ENCODE measurements around the gene KDM4B.

Gene KDM4B

GRCh38 chr19:5127717-5128116 is 158.8 kb downstream of the KDM4B start:
- WGBS (ENCODE audit: insufficient coverage), result 63% methylated on average over 7 of the region's 12 CpGs
- no peak for DNase-seq
- peak overlapping the region in 1 of 2 experiments; percentile 47 for H3K27ac ChIP-seq (ENCODE audit: insufficient read depth in 1 of 2, low read depth in 1 of 2, low read length in 2 of 2, poor library complexity in 1 of 2, severe bottlenecking in 2 of 2)
- H3K27me3 ChIP-seq (replicated peaks in 2 of 5; ENCODE audit: control insufficient read depth in 4 of 5, insufficient read depth in 5 of 5, low read length in 4 of 5), result no peaks in the 10 kb centered on the region
- no peak overlapping the region for H3K4me3 ChIP-seq (ENCODE audit: control insufficient read depth in 1 of 7, extremely low read depth in 1 of 7, insufficient read depth in 4 of 7, low read depth in 2 of 7, low read length in 6 of 7)
- H3K4me1 ChIP-seq (ENCODE audit: control extremely low read depth in 1 of 4, control insufficient read depth in 4 of 4, insufficient read depth in 4 of 4, low read length in 3 of 4), result peaks cover 0 to 79% (median 65%) of the 10 kb centered on the region in 4 experiments
- no peaks in the 10 kb centered on the region for H3K9me3 ChIP-seq (ENCODE audit: control extremely low read depth in 1 of 5, control insufficient read depth in 4 of 5, insufficient read depth in 2 of 5, low read depth in 1 of 5, low read length in 4 of 5)
- H3K36me3 ChIP-seq (ENCODE audit: control insufficient read depth in 4 of 4, insufficient read depth in 4 of 4, low read length in 3 of 4), result peaks cover 0 to 8% (median under 1%) of the 10 kb centered on the region in 4 experiments
- POLR2A ChIA-PET, result no interaction called here
- CTCF ChIA-PET, result interaction anchor here (0.8 kb wide), 1 partner anchor 11 kb away, joined by 3 read pairs; no protein-coding TSS in a partner anchor

GRCh38 chr19:5128251-5128935 is 159.5 kb downstream of the KDM4B start:
- no peak for DNase-seq
- WGBS (ENCODE audit: insufficient coverage), result 40% methylated on average over 20 of the region's 25 CpGs
- CTCF ChIA-PET, result no interaction called here
- Histone ChIP-seq H3K9me3 (ENCODE audit: control extremely low read depth in 1 of 5, control insufficient read depth in 4 of 5, insufficient read depth in 2 of 5, low read depth in 1 of 5, low read length in 4 of 5) (no peaks in the 10 kb centered on the region), H3K4me3 (ENCODE audit: control insufficient read depth in 1 of 7, extremely low read depth in 1 of 7, insufficient read depth in 4 of 7, low read depth in 2 of 7, low read length in 6 of 7) (no peak overlapping the region), H3K36me3 (ENCODE audit: control insufficient read depth in 4 of 4, insufficient read depth in 4 of 4, low read length in 3 of 4) (peaks cover 0 to 14% (median 1%) of the 10 kb centered on the region in 4 experiments), H3K4me1 (ENCODE audit: control extremely low read depth in 1 of 4, control insufficient read depth in 4 of 4, insufficient read depth in 4 of 4, low read length in 3 of 4) (peaks cover 0 to 76% (median 61%) of the 10 kb centered on the region in 4 experiments), H3K27ac (ENCODE audit: insufficient read depth in 1 of 2, low read depth in 1 of 2, low read length in 2 of 2, poor library complexity in 1 of 2, severe bottlenecking in 2 of 2) (no peak overlapping the region), H3K27me3 (replicated peaks in 2 of 5; ENCODE audit: control insufficient read depth in 4 of 5, insufficient read depth in 5 of 5, low read length in 4 of 5) (no peaks in the 10 kb centered on the region)
- POLR2A ChIA-PET, result no interaction called here

- Histone ChIP-seq H3K9me3 (ENCODE audit: control extremely low read depth in 1 of 5, control insufficient read depth in 4 of 5, insufficient read depth in 2 of 5, low read depth in 1 of 5, low read length in 4 of 5) (no peaks in the 10 kb centered on the region), H3K27me3 (replicated peaks in 2 of 5; ENCODE audit: control insufficient read depth in 4 of 5, insufficient read depth in 5 of 5, low read length in 4 of 5) (no peaks in the 10 kb centered on the region), H3K4me3 (ENCODE audit: control insufficient read depth in 1 of 7, extremely low read depth in 1 of 7, insufficient read depth in 4 of 7, low read depth in 2 of 7, low read length in 6 of 7) (no peak overlapping the region), H3K4me1 (ENCODE audit: control extremely low read depth in 1 of 4, control insufficient read depth in 4 of 4, insufficient read depth in 4 of 4, low read length in 3 of 4) (peaks cover 0 to 74% (median 59%) of the 10 kb centered on the region in 4 experiments), H3K36me3 (ENCODE audit: control insufficient read depth in 4 of 4, insufficient read depth in 4 of 4, low read length in 3 of 4) (peaks cover 0 to 20% (median 3%) of the 10 kb centered on the region in 4 experiments), H3K27ac (ENCODE audit: insufficient read depth in 1 of 2, low read depth in 1 of 2, low read length in 2 of 2, poor library complexity in 1 of 2, severe bottlenecking in 2 of 2) (no peak overlapping the region)
- CTCF ChIA-PET, result interaction anchor here (1.0 kb wide), 1 partner anchor 90 kb away, joined by 3 read pairs; no protein-coding TSS in a partner anchor
- POLR2A ChIA-PET, result no interaction called here
- DNase-seq, result no peak
- 54% methylated on average over 2 of the region's 9 CpGs for WGBS (ENCODE audit: insufficient coverage)
These were observed 160.1 kb downstream of the KDM4B start for GRCh38 chr19:5128936-5129389.

GRCh38 chr19:5129691-5130090 is 160.8 kb downstream of the KDM4B start:
- peak overlapping the region in 1 of 7 experiments; percentile 17 for H3K4me3 ChIP-seq (ENCODE audit: control insufficient read depth in 1 of 7, extremely low read depth in 1 of 7, insufficient read depth in 4 of 7, low read depth in 2 of 7, low read length in 6 of 7)
- no peak for DNase-seq
- ChIA-PET CTCF (interaction anchor here (1.0 kb wide), 1 partner anchor 91 kb away, joined by 3 read pairs; no protein-coding TSS in a partner anchor), POLR2A (no interaction called here)
- peaks cover 0 to 72% (median 59%) of the 10 kb centered on the region in 4 experiments for H3K4me1 ChIP-seq (ENCODE audit: control extremely low read depth in 1 of 4, control insufficient read depth in 4 of 4, insufficient read depth in 4 of 4, low read length in 3 of 4)
- H3K27me3 ChIP-seq (replicated peaks in 2 of 5; ENCODE audit: control insufficient read depth in 4 of 5, insufficient read depth in 5 of 5, low read length in 4 of 5), result no peaks in the 10 kb centered on the region
- peaks cover 0 to 27% (median 7%) of the 10 kb centered on the region in 4 experiments for H3K36me3 ChIP-seq (ENCODE audit: control insufficient read depth in 4 of 4, insufficient read depth in 4 of 4, low read length in 3 of 4)
- H3K27ac ChIP-seq (ENCODE audit: insufficient read depth in 1 of 2, low read depth in 1 of 2, low read length in 2 of 2, poor library complexity in 1 of 2, severe bottlenecking in 2 of 2), result peak overlapping the region in 1 of 2 experiments; percentile 60
- H3K9me3 ChIP-seq (ENCODE audit: control extremely low read depth in 1 of 5, control insufficient read depth in 4 of 5, insufficient read depth in 2 of 5, low read depth in 1 of 5, low read length in 4 of 5), result no peaks in the 10 kb centered on the region
- WGBS (ENCODE audit: insufficient coverage), result 97% methylated on average over 13 of the region's 13 CpGs

GRCh38 chr19:5130371-5131030 is 161.6 kb downstream of the KDM4B start:
- Histone ChIP-seq H3K4me3 (ENCODE audit: control insufficient read depth in 1 of 7, extremely low read depth in 1 of 7, insufficient read depth in 4 of 7, low read depth in 2 of 7, low read length in 6 of 7) (peak overlapping the region in 2 of 7 experiments; percentile 17 to 32), H3K4me1 (ENCODE audit: control extremely low read depth in 1 of 4, control insufficient read depth in 4 of 4, insufficient read depth in 4 of 4, low read length in 3 of 4) (peaks cover 0 to 64% (median 52%) of the 10 kb centered on the region in 4 experiments), H3K9me3 (ENCODE audit: control extremely low read depth in 1 of 5, control insufficient read depth in 4 of 5, insufficient read depth in 2 of 5, low read depth in 1 of 5, low read length in 4 of 5) (no peaks in the 10 kb centered on the region), H3K27me3 (replicated peaks in 2 of 5; ENCODE audit: control insufficient read depth in 4 of 5, insufficient read depth in 5 of 5, low read length in 4 of 5) (no peaks in the 10 kb centered on the region), H3K27ac (ENCODE audit: insufficient read depth in 1 of 2, low read depth in 1 of 2, low read length in 2 of 2, poor library complexity in 1 of 2, severe bottlenecking in 2 of 2) (peak overlapping the region in 1 of 2 experiments; percentile 60), H3K36me3 (ENCODE audit: control insufficient read depth in 4 of 4, insufficient read depth in 4 of 4, low read length in 3 of 4) (peaks cover 0 to 35% (median 10%) of the 10 kb centered on the region in 4 experiments)
- POLR2A ChIA-PET, result no interaction called here
- CTCF ChIA-PET, result interaction anchor here (1.0 kb wide), 1 partner anchor 26 kb away, joined by 3 read pairs; no protein-coding TSS in a partner anchor
- peak; percentile 68 to 80 (median 68) for DNase-seq
- 43% methylated on average over 20 of the region's 27 CpGs for WGBS (ENCODE audit: insufficient coverage)

- H3K4me3 ChIP-seq (ENCODE audit: control insufficient read depth in 1 of 7, extremely low read depth in 1 of 7, insufficient read depth in 4 of 7, low read depth in 2 of 7, low read length in 6 of 7), result peak overlapping the region in 2 of 7 experiments; percentile 17 to 32
- peaks cover 4 to 40% (median 12%) of the 10 kb centered on the region in 4 experiments for H3K36me3 ChIP-seq (ENCODE audit: control insufficient read depth in 4 of 4, insufficient read depth in 4 of 4, low read length in 3 of 4)
- WGBS (ENCODE audit: insufficient coverage), result 20% methylated on average over 14 of the region's 21 CpGs
- H3K27ac ChIP-seq (ENCODE audit: insufficient read depth in 1 of 2, low read depth in 1 of 2, low read length in 2 of 2, poor library complexity in 1 of 2, severe bottlenecking in 2 of 2), result peak overlapping the region in 1 of 2 experiments; percentile 60
- H3K4me1 ChIP-seq (ENCODE audit: control extremely low read depth in 1 of 4, control insufficient read depth in 4 of 4, insufficient read depth in 4 of 4, low read length in 3 of 4), result peaks cover 0 to 58% (median 46%) of the 10 kb centered on the region in 4 experiments
- H3K9me3 ChIP-seq (ENCODE audit: control extremely low read depth in 1 of 5, control insufficient read depth in 4 of 5, insufficient read depth in 2 of 5, low read depth in 1 of 5, low read length in 4 of 5), result no peaks in the 10 kb centered on the region
- POLR2A ChIA-PET, result no interaction called here
- peak; percentile 26 to 56 (median 32) for DNase-seq
- CTCF ChIA-PET, result interaction anchor here (1.0 kb wide), 1 partner anchor 27 kb away, joined by 3 read pairs; no protein-coding TSS in a partner anchor
- no peaks in the 10 kb centered on the region for H3K27me3 ChIP-seq (replicated peaks in 2 of 5; ENCODE audit: control insufficient read depth in 4 of 5, insufficient read depth in 5 of 5, low read length in 4 of 5)
These were observed 162.2 kb downstream of the KDM4B start for GRCh38 chr19:5131031-5131505.

Measured in common myeloid progenitor, CD34-positive (primary cell).